GM12872 (cell line): ENCODE results near the gene STS.

ENCODE experiments used
- CTCF ChIP-seq: IDR thresholded peaks from 3 replicates; pipeline ENCODE4 v1.5.1; 2011; ENCODE audit warnings: low read depth, mild to moderate bottlenecking, low read length, moderate library complexity; ENCODE audit not compliant: insufficient read depth

The STS gene

DNA sequence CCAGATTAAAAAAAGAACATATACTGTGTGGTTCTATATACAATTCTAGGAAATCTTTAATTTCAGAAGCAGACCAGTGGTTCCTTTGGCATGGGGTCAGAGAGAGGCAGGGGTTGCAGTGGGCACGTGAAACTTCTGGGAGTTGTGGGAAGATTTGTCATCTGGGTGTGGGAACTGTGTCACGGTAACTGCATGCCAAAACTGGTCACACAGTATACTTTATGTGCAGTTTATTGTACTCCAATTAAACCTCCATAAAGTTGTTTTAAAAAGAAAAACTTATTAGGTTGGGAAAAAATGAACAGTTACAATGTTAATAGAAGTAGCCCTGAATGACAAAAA is 26.7 kb upstream of the STS start:
- TF ChIP-seq CTCF = no peak

GRCh38 chrX:7127056-7127455 is 20.5 kb upstream of the STS start:
- TF ChIP-seq CTCF = no peak

GRCh38 chrX:7131621-7132020 is 15.9 kb upstream of the STS start:
- no peak for TF ChIP-seq CTCF

DNA sequence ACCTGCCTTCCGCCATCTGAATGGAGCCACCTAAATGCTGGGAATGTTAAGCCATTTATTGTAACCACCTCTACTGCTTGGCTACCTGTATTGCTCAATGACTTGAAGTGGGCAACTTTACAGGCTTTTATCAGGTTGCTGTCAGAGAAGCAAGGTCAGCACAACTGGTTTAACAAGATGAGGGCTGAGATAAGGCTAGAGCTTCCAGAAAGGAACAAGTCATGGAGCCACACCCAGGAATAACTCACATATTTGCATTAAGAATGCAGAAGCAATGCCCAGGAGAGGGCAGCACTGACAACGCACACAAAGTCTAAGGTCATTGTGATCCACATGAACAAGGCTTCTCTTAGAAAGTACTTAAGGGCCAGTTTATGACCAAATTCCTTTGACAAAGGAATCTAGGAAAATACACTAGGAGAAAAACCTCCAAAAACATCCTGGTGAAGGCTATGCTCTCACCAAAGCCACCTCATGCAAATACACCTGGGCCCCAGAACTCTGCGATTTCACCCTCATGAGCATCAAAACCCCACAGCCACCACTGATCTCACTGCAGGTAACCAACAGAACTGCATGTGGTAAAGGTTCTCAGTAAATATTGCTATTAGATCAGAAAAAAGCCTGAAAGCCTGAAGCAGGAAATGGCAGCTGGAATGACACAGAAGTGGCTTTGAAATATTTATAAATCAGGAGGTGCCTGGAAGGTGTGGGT is 15.0 kb upstream of the STS start:
- peak; percentile 52; the same call in 2 of the 3 replicates for TF ChIP-seq CTCF

- no peak for TF ChIP-seq CTCF
These were observed 14.5 kb upstream of the STS start for GRCh38 chrX:7133050-7133440.

DNA sequence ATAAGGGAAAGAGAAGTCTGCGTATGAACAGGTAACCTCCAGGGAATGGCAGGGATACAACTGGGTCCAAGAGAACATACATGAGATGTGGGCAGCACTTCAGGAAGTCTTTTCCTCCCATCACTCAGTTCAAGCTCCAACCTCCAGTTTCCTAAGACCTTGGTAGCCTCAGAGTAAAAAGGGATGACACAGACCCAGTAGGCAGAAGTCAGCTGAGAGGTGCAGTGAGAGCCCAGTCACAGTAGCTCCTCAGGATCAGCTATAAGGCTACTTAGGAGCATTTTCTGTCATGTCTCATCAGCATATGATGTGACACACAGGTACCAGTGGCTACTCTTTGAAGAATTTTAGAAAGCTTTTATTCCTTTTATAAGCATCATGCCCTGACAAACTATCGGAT is 12.5 kb upstream of the STS start:
- TF ChIP-seq CTCF = no peak

DNA sequence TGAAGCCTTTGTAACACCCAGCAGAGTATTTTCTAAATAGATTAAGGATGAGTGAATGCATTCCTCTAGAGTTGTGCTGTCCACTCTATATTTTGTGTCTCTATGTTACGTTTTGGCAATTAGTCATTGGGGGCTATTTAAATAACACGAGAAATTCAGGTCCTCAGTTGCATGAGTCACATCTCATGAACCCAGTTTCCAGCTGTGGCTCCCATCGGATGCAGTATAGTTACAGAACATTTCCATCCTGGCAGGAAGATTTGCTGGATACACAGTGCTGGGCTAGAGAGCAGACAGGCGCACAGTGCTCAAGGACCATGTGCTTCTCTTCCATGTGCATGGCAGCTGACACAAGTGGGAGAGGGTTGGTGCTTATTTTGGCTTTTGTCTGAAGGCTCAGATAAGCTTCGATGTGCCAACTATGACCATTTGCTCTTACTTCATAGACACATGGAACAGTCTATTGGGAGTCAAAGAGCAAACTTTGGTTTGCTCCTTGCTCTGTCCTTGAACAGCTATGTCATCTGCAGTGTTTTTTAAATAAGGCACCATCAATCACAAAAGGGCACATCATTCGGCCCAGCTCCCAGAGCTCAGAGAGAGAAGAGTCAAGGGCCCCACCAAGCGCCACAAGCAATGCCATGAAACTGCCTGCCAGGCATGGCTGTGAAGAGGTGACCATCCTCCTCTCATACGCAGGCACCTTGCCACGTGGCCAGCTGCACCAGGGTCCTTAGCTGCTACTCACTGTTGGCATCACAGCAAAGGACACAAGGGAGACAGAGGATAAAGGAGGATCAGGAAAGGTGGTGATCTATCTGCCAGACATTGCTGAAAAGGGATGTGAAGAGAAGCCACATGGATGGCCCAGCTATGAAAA is 8.1 kb upstream of the STS start:
- no peak for TF ChIP-seq CTCF
